Transverse colon (tissue), 4 donors: ENCODE data around the gene SRP14.

Source experiments
- CTCF ChIP-seq, 5 experiments: fragments of 200-600 bp in 3 of 5; fragments of 450-650 bp in 2 of 5; sonication (generic) in 3 of 5; IDR thresholded peaks; 1 replicate in 2 of 5; 2 replicates in 3 of 5; pipeline ENCODE4 v1.5.1; 2016 to 2017; ENCODE audit warnings: antibody characterized with exemption in 5 of 5, inconsistent platforms in 3 of 5, mild to moderate bottlenecking in 2 of 5, moderate library complexity in 1 of 5
- EP300 ChIP-seq: sonication (generic); formaldehyde crosslinking; IDR thresholded peaks from one replicate; pipeline ENCODE4 v1.6.1; 2017; ENCODE audit warnings: antibody characterized with exemption, low read depth
- POLR2A ChIP-seq: fragments of 450-650 bp; IDR thresholded peaks from one replicate; pipeline ENCODE4 v1.6.1; 2016; ENCODE audit warnings: antibody characterized with exemption, mild to moderate bottlenecking, moderate library complexity
- POLR2AphosphoS5 ChIP-seq, 3 donors: sonication (generic); formaldehyde crosslinking; IDR thresholded peaks; one replicate each; pipeline ENCODE4 v1.6.1; 2016; ENCODE audit warnings: antibody characterized with exemption in 3 of 3

GRCh38 chr15:40038275-40038637, 725 bp downstream of the SRP14 start:
- no peak for TF ChIP-seq EP300
- TF ChIP-seq CTCF (IDR thresholded peaks at IDR 0.05) = no peak
- no peak for TF ChIP-seq POLR2A
- no peak for TF ChIP-seq POLR2AphosphoS5 (IDR thresholded peaks at IDR 0.05)
